Dermis microvascular lymphatic vessel endothelial cell (primary cell): ENCODE results near the gene WASF2. TPM values are rescaled to one million over a fixed set of nuclear protein-coding genes. Genes with fewer than 3 reads are reported as not detected.

Experiments
- DNase-seq, 2 donors: peaks; one replicate each; pipeline versions ENCODE4 v3.0.0 to v3.0.0-alpha.2; 2010; ENCODE audit warnings: low read depth in 2 of 2
- total RNA-seq: library from RNA; depleted of rRNA; stranded (reverse); fragments of >200 nt; gene quantifications from 2 replicates; pipeline ENCODE4 v1.2.1, GENCODE V29; 2014

Gene WASF2
- total RNA-seq, 1 donor from 2014 or later: 33.1 TPM

DNA sequence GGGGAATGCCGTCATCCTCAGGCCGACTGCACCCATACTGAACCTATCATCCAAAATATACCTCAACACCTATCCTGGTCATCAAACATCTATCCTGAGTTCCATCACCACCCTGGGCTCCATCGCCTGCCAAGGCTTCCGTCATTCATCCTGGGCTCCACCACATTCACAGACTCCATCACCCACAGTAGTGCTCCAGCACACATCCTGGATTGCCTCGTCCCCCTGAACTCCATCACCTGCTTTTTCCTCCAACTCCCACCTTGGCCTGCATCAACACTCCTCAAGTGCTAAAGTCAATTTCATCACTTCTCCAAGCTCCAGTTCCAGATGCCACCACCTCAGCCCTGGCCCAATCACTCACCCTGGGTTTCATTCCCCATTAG is 131.0 kb downstream of the WASF2 start:
- DNase-seq: no peak

DNA sequence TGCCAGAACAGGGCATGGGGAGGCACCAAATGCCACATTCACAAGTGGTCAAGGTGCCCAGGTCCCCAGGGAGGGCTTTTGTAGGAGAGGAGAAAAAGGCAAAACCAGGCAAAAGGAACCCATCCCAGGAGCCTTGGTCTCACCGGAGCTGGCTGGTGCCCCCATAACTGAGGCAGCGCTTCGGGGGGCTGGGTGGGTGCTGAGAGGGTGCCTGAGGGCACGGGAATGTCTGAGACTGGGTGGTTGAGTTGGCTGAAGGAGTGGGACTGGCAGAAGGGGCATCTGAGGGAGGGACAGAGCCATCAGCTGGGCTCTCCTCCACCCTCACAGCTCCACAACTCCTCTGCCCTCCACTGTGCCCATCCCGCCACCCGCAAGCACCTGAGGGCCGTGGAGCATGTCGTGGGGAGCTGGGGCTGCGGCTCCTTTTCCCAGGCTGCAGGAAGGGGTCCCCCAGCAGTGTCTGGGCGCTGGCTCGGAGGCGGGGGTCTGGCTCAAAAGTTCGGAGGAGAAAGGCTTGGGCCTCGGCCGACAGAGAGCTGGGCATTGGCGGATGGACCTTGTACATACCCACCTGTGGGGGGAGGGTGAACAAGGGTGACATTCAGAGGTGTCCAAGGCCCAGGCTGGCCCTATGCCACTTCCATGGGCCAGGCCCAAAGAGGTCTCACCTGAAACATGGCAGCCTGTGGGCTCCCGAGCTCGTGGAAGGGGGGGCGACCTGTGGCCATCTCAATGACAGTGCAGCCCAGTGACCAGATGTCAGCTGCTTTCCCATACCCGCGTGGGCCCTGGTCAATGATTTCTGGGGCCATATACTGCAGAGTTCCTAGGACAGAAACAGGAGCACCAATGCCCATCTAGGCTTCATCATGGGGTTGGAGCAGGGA is 131.7 kb downstream of the WASF2 start:
- DNase-seq: no peak

DNA sequence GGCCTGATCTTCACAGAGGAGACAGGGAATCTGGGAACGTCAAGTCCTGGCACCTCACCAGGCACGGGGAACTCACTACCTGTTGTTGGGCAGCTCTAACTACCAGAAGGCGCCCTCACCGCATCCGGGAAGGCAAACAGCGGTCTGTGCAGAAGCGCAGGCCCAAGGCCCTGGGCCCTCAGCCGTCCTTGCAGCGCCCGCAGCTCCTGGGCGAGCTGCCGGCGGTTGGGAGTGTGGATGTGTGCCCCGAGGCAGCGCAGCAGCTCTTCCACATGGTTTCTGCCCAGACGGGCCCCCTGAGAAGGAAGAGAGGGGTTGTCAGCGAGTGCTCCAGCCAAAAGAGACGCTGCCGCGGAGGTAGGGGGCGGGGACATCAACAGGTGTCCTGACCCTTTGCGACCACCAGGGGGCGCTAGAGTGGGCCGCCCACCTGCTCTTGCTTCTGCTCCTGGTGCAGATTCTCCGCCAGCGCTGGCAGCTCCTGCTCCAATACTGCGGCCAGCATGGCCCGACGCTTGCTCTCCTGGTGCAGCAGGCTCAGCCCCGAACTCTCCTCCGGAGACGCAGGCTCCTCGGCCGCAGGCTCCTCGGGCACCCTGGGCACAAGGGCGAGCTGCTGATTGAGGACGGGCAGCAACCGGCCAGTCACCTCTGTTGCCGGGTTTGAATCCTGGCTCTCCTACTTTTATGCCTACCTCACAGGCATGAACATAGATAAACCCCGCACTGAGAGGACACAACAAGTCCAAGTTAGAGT is 132.5 kb downstream of the WASF2 start:
- DNase-seq: peak; percentile 28 to 60

DNA sequence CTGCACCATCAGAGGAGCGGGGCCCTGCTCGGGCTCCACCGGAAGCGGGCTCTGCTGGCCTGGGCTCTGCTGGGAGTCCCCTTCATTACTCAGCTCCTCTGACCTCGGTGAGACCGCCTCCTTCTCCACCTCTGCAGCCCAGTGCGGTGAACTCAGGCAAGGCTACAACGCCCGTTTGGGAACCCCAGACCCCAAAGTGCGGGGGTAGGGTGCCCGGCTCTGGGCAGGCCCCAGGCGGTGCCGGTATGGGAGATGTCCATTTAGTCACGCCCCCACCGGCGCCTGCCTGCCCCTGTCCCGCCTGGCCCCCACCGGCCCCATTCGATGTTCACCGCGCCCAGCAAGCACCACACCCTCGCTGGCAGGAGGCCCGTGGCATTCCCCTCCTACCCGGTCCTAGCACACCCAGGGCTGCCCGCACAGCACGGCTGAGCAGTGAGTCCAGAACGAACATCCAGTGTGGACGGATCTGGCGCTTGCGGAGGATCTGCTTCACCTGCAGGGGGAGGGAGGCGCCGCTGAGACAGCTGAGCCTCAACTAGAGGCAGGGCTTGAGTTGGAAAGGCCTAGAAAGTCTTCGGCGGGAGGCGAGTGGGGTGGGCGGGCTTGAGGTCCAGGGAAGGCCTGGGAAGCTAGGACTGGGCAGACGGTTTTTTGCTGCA is 133.2 kb downstream of the WASF2 start:
- DNase-seq: no peak

DNA sequence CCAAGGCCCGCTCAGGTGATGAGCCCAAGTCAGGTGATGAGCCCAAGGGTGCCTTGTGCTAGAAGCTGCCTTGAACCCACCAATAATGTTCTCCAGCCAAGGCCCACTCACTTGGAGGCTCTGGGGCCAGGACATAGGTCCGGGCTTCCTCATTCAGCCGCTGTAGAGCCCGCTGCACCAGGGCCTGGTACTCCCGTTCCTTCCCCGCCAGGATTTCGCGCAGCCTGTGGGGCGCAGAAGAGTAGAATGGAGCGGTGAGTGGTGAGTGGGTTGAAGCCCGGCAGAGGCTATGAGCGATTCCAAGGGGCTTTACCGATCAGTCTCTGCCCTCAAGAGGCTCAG is 133.7 kb downstream of the WASF2 start:
- no peak for DNase-seq

DNA sequence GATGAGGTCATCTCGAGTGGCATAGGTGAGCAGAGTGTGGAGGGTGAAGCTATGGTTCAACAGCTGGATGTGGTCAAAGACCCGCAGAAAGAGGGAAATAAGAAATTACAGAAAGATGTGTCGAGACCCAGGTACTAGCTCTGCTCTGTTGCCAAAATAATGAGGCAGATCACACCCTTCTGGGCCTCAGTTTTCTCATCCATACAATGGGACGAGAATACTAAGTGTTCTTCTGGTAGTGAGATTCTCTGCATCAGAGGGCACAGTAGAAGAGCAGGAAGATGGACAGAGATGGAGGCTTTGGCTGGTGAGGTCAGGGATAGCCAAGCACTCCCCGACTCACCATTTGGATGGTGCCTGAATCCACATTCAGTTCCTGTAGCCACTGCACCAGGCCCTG is 134.3 kb downstream of the WASF2 start:
- no peak for DNase-seq

Other genes with a start within 250 kb of the WASF2 start
- gene TMEM222, start 168.0 kb downstream of the WASF2 start, total RNA-seq: 20.9 and 38.1 TPM in 2 replicates
- under 0.01 and 0.13 TPM in 2 replicates for gene SYTL1, start 148.1 kb downstream of the WASF2 start, total RNA-seq
- gene MAP3K6, start 123.2 kb downstream of the WASF2 start, total RNA-seq: 3.3 and 4.0 TPM in 2 replicates
- not detected in 2 replicates for gene FCN3, start 115.3 kb downstream of the WASF2 start, total RNA-seq
- gene CD164L2, start 106.8 kb downstream of the WASF2 start, total RNA-seq: not detected in 2 replicates
- 0.39 and 0.51 TPM in 2 replicates for gene GPR3, start 97.5 kb downstream of the WASF2 start, total RNA-seq
- gene AHDC1, start 114.0 kb upstream of the WASF2 start, total RNA-seq: 3.3 and 9.4 TPM in 2 replicates
- gene FGR, start 145.0 kb upstream of the WASF2 start, total RNA-seq: 0.13 and 0.25 TPM in 2 replicates
- gene IFI6, start 182.0 kb upstream of the WASF2 start, total RNA-seq: 21.8 and 48.8 TPM in 2 replicates
- 6.2 and 9.7 TPM in 2 replicates for gene FAM76A, start 235.8 kb upstream of the WASF2 start, total RNA-seq